ENCODE data around the gene NEDD4L.
A peak's percentile ranks its signal among the peaks of the same experiment; 100 is the strongest.

NEDD4L gene

GRCh38 chr18:58125183-58125582 is 81.2 kb downstream of the NEDD4L start:
- no peak for DNase-seq

- no peak for DNase-seq
These were observed 81.7 kb downstream of the NEDD4L start for GRCh38 chr18:58125756-58126155.

GRCh38 chr18:58128381-58129374 is 84.7 kb downstream of the NEDD4L start:
- DNase-seq: no peak

- DNase-seq: no peak
These were observed 88.7 kb downstream of the NEDD4L start for GRCh38 chr18:58132595-58133261.

- DNase-seq: peak; percentile 33
These were observed 91.2 kb downstream of the NEDD4L start for GRCh38 chr18:58135183-58135641.

- peak; percentile 72 for DNase-seq
These were observed 91.8 kb downstream of the NEDD4L start for GRCh38 chr18:58135701-58136331.

GRCh38 chr18:58136879-58137278 is 92.9 kb downstream of the NEDD4L start:
- no peak for DNase-seq

- DNase-seq: no peak
These were observed 95.7 kb downstream of the NEDD4L start for GRCh38 chr18:58139459-58140386.

GRCh38 chr18:58140387-58141325 is 96.6 kb downstream of the NEDD4L start:
- DNase-seq: no peak

- no peak for DNase-seq
These were observed 99.4 kb downstream of the NEDD4L start for GRCh38 chr18:58143386-58143785.

GRCh38 chr18:58144106-58144505 is 100.1 kb downstream of the NEDD4L start:
- DNase-seq: no peak

- no peak for DNase-seq
These were observed 100.8 kb downstream of the NEDD4L start for GRCh38 chr18:58144671-58145285.

- no peak for DNase-seq
These were observed 102.1 kb downstream of the NEDD4L start for GRCh38 chr18:58146099-58146498.

- no peak for DNase-seq
These were observed 105.0 kb downstream of the NEDD4L start for GRCh38 chr18:58148954-58149471.

- DNase-seq: no peak
These were observed 106.7 kb downstream of the NEDD4L start for GRCh38 chr18:58150772-58151171.

- no peak for DNase-seq
These were observed 108.2 kb downstream of the NEDD4L start for GRCh38 chr18:58152216-58152615.

- no peak for DNase-seq
These were observed 108.9 kb downstream of the NEDD4L start for GRCh38 chr18:58152891-58153290.

- DNase-seq: no peak
These were observed 112.5 kb downstream of the NEDD4L start for GRCh38 chr18:58156516-58156915.

GRCh38 chr18:58157237-58157636 is 113.2 kb downstream of the NEDD4L start:
- no peak for DNase-seq

GRCh38 chr18:58158008-58158407 is 114.0 kb downstream of the NEDD4L start:
- peak; percentile 7 for DNase-seq

Data from activated CD4-positive, alpha-beta T cell treated with anti-CD3 and anti-CD28 coated beads, Interleukin-10, Interleukin-2, amounts not matched to agents 100 ng/mL and 50 ng/mL, durations not matched to agents 16 hours and 8 hours (primary cell).